GM19238 (cell line): ENCODE results near the gene RAB25.
"Not testable (repeated sequence)": the region's sequence is repeated elsewhere in the genome, so short reads cannot be mapped to it uniquely, and the experiment has no call there.

Experiments used
- DNase-seq: peaks from one replicate; pipeline ENCODE4 v3.0.0; 2011; ENCODE audit warnings: low spot score; ENCODE audit not compliant: insufficient read length

Gene RAB25

DNA sequence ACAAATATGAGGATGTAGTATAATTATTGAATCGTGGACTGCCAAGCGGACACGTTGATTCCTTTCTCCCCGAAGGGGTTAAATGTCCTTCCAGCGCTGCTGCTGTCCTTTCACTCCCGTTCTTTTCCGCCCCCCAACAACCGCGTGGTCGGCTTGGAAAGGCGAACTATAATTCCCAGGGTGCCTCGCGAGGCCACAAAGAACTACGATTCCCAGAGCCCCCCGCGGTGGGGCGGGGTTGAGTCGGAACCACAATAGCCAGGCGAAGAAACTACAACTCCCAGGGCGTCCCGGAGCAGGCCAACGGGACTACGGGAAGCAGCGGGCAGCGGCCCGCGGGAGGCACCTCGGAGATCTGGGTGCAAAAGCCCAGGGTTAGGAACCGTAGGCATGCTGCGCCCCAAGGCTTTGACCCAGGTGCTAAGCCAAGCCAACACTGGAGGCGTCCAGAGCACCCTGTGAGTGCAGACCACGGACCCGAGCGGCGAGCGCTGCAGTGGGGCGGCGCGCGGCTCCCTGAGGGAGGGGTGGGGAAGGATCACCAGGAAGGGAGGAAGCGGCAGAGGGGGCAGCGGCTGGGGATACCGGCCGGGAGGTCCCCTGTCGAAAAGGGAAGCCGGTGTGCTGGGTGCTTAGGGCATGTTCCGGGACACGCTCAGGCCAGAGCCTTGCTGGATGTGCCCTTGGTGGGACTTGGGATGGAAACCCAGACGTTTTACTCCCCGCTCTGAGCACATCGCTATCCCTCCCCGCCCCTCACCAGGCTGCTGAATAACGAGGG is 6.3 kb upstream of the RAB25 start, which contains the start of gene LAMTOR2:
Gene LAMTOR2, plus strand, starts transcription at position 283 of the 781 bp plus-strand sequence. Its CDS starts 108 bp downstream, at position 391.
- peak; percentile 95 for DNase-seq

DNA sequence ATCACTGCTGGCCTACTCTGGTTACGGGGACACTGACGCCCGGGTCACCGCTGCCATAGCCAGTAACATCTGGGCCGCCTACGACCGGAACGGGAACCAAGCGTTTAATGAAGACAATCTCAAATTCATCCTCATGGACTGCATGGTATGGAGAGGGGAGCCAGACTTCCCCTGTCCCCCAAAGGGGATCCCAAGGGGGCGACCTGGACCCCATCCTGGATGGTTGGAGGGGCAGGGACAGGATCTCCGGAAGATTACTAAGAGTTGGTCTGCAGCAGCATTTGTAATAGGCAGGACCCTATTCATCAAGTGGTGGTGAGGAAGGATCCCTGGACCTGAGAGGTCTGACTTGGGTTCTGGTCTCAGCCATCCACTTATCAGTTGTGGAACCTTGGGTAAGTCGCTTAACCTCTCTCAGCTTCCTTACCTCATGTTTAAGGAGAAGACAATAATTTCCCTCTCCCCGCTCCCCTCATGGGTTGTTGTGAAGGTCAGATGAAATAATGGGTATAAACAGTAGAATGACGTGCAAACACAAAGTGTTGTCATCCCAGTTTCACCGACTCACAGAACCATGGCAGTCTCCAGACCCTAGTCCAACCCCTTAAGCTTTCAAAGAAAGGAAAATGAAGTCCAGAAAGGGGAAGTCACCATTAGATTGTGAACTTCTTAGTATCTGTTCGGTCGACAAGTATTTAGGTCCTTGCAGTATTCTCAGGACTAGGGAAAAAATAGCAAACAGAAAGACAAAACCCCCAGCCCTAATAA is 5.5 kb upstream of the RAB25 start:
- DNase-seq = no peak

DNA sequence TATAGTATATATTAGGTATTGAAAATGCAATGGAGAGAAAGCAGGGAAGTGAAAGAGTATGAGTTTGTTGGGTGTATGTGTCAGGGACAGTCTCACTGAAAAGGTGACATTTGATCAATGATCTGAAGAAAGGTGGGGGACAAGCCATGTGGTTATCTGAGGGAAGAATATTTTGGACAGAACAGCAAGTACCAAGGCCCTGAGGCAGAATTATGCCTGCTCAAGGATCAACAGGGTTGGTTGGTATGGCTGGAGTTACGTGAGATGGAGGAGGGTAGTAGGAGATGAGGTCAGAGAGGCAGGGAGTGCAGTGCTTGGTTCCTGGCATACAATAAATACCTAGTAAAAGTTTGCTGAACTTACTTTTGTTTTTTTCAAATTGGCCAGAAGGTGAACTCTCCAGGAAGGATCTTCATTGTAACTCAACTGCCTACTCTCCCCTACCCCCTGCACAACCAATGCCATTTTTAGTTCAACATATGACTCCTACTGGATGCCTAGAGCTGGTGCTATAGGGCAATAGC is 4.6 kb upstream of the RAB25 start:
- no peak for DNase-seq

DNA sequence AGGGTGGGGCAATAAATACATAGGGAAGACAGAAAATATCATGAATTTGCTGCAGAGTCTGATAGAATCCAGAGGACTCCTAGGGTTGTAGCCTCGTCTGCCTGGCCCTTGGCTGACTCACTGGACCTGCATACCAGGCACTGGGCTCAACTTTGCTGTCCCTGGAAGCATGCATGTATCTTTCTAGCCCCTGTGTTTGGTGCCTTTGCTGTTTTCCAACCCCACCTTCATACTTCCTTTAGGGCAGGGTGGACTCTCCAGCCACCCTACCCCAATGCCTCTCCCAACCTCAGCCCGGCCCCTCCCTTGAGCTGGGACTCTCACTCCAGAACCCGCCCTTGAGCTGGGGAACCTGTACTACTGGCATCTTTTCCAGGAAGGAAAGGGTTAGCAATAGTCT is 1.2 kb downstream of the RAB25 start:
- no peak for DNase-seq

DNA sequence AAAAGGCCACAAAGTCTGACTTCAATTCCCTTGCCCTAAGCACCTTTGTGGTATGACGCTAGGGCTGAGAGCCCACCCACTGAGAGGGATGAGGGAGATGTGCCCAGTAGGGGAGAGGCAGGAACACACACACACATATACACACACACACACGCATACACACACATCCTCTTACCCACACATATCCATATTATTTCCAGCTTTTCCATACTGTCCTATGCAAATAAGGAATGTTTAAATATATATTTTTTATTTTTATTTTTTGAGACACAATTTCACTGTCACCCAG is 3.0 kb downstream of the RAB25 start:
- DNase-seq = no peak

DNA sequence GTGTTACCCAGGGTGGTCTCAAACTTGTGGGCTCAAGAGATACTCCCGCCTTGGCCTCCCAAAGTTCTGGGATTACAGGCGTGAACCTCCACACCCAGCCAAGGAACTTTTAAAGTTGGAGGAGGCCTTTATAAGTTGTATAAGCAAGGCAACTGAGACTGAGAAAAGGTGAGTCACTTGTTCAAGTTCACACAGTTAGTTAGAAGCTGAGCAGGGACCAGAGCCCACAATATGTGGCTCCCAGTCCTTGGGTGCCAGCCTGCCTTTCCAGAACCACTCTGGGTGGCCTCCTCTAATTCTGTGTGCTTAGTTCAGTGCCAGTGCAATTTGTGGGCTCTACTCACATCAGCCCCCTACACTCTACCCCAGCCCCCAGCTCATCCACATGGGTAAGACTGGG is 3.7 kb downstream of the RAB25 start:
- no peak for DNase-seq

DNA sequence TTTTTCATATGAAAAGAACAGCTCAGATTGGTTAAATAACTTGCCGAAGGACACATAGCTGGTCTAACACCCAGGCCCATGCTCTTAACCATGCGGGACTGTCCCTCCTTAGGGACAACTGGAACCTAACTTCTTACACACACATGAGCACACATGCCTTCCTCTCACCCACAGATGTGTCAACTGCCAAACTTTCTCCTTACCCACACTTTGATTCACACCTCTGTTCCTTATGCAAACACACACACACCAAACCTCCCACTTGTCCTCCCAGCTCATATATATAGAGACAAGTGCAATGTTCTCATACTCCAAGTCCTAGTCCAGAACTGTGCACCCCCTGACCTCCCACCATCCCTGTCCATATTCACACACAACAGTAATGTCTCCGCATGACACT is 4.3 kb downstream of the RAB25 start:
- no peak for DNase-seq

DNA sequence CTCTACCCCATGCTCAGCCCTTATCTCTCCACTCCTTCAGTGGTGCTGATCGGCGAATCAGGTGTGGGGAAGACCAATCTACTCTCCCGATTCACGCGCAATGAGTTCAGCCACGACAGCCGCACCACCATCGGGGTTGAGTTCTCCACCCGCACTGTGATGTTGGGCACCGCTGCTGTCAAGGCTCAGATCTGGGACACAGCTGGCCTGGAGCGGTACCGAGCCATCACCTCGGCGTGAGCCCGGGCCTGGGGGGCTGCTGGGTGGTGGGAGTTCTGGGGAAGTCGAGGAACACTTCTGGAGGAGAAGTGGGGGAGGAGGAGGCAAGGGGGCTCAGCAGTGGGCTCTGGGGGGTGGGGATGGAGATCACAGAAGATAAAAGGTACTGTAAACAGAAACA is 4.9 kb downstream of the RAB25 start:
- DNase-seq = no peak

DNA sequence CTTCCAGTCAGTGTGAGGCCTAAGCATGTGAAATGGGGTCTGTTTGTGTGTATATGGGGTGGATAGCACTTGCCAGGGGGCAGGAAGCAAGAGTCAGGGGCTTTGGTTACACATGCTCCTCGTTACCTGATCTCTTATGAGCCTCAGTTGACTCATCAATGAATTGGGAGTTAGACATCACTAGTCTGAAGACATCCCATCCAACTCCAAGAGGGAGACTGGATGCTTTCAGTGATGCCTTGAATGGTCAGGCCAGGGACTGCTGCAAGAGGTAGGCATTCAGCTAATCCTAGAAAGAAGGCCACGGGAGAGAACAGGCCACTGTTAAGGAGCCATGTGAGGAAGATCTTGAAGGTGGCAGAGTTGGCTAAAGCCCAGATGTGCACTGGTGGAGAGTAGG is 6.3 kb downstream of the RAB25 start:
- no peak for DNase-seq

DNA sequence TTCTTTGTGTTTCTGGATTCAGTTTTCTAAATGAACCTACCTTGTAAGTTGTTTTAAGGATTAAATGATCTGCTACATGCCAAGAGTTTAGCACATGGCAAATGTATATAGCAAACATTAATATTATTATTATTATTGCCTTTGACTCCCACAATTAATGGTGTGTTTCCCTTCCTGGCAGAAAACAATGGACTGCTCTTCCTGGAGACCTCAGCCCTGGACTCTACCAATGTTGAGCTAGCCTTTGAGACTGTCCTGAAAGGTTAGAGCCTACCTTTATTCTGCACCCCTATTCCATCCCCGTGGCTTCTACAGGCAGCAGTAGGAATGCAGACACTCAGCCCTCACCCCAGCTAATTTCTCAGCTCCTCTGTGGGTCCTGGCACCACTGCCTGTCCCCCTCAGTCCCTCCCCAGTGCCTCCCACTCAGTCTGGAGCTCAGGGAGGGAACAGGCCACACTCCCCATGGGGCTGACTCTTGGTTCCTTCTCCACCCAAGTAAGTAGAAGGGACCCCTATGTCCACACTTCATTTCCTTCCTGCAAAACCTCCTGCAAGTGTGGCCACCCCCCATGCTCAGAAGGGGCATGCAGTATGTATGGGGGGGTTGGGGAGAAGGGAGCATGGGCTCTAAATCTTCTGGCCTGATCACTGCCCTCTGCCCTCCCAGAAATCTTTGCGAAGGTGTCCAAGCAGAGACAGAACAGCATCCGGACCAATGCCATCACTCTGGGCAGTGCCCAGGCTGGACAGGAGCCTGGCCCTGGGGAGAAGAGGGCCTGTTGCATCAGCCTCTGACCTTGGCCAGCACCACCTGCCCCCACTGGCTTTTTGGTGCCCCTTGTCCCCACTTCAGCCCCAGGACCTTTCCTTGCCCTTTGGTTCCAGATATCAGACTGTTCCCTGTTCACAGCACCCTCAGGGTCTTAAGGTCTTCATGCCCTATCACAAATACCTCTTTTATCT is 8.8 kb downstream of the RAB25 start:
- DNase-seq = no peak

DNA sequence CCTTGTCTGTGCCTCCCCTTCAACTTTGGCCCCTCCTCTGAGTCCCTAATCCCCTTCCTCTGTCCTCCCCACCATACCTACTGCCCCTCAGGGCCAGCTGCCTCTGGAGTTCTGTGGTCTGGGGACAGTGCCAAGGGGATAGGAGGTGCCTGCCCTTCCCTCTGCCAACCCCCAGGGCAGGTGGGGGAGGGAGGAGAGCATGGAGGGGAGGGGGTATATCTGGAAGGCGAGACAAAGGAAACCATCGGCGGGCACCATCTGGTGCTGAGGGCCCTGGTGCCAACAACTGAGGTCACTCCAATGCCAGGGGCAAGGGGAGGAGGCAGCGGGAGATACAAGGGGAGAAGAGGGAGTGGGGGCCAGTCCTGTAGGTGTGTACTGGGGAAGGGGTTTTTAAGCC is 9.6 kb downstream of the RAB25 start:
- DNase-seq = no peak

DNA sequence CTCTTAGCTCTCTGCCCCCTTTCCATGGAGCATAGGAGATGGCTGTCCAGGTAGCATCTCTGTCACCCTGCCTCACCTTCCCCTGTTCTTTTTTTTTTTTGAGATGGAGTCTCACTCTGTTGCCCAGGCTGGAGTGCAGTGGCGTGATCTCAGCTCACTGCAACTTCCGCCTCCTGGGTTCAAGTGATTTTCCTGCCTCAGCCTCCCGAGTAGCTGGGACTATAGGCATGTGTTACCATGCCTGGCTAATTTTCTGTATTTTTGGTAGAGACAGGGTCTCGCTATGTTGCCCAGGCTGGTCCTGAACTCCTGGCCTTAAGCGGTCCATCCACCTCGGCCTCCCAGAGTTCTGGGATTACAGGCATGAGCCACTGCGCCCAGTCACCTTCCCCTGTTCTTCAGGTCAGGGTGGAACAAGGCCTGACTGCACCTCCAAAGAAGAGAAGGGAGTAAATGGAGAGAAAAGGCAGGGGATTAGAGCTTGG is 10.4 kb downstream of the RAB25 start:
- DNase-seq = not testable (repeated sequence)

DNA sequence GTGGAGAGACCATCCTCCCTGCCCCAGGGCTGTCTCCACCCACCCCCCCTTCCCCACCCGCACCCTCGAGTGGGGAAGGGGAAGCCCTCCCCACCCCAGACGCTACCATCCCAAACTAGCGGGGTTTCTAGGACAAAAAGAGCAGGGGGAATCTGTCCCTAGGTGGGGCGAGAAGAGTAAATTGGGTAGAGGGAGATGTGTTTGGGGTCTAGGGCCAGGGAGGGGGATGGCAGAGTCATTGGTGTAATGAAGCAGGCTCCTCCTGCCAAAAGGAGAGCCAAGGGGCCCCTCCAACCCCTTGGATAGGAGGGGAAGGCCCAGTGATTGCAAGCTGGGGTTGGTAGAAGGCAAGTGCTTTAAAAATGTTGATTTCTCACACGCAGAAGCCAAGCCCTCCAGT is 11.3 kb downstream of the RAB25 start:
- no peak for DNase-seq

DNA sequence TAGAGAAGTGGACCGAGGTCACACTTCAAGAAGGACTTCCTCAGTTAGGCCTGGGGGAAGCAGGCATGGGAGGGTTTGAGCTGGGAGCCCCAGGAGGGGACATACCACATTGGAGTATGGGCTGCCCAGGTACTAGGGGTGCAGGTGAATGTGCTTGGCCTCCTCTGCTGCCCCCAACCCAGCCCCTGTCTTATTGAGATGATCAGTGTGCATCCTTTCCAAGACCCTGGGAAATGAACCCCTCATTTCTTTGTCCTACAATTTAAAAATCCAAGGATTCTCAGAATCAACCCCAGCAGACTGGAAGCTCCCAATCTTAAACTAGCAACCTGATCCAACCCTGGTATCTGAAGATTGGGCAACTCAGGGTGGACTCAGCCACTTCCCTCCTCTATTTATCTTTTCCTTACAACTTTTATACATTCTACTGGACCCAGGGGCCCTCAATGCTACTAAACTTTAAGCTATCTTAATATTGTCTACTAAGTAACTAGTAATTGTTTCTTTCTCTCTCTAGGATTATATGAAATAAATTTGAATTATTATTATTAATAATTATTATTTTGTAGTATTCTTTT is 12.2 kb downstream of the RAB25 start:
- DNase-seq = no peak

DNA sequence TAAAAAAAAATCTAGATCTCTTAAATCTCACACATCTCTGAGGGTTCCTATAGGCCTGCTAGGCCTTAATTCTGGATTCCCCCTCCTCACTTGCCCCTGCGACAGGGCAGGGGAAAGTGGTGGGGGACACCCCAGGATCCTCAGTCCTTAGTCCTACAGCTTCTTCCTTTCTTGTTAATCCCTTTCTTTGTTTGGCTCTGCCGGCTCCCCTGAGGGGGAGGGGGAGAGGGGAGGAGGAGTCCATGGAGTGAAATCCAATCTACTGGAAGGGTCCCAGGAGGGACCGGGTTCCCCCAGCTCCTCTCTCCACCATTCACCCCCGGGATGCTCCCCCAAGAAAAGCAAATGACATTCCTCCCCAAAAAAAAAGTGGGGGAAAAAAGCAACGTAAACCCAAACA is 12.8 kb downstream of the RAB25 start:
- no peak for DNase-seq

DNA sequence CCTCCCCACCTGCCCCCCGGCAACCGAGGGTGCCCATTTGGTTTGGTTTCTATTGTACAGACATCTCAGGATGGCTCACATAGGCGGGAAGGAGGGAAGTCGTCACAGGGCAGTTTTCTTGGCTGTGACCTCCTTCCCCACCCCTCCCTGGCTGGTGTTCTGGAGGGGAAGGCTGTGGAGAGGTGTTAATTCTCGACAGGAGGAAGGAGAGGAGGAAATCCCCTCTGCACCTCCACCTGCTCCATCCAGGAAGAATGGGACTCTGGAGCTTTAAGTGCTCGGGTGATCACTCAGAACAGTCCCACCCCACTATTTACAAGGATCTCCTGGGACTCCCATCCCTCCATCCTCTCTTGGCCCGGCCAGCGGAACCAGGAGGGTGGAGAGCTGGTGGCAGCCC is 13.7 kb downstream of the RAB25 start:
- DNase-seq = no peak

DNA sequence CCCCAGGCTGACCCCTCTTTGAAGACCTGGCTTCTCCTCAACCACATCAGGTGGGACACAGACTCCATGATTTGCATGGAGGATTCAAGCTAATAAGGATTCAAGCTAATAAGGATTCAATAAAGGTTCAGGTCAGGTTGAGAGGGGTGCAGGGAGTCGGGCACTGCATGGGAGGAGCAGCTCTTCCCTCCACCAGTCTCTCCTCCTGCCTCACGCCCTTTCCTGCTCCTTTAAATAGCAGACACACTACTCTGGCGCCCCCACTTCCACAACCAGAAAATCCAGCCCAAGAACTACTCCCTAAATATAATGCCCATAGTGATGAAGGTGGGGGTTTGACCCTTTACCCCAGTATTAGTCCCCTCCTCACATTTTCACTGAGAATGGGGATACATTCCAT is 14.2 kb downstream of the RAB25 start:
- no peak for DNase-seq

DNA sequence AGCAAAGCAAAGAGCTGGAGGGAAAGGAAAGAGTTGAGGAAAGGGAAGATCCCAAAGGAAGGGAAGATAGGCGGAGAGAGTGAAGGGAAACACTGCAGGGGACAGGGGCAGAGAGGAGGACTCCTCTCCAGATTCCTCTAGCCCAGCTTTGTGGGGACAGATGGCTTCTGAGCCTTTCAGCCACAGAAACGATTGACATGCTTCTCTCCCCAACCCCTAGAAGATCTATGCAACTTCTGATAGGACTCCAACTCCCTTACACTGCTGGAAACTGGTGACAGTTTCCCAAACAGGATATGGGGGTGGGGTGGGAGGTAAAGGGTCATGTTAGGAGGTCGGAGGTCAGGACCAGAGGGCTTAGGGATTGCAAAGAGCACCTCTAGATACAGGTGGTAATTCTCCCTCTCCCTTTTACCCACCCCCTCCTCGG is 14.8 kb downstream of the RAB25 start:
- DNase-seq = no peak

DNA sequence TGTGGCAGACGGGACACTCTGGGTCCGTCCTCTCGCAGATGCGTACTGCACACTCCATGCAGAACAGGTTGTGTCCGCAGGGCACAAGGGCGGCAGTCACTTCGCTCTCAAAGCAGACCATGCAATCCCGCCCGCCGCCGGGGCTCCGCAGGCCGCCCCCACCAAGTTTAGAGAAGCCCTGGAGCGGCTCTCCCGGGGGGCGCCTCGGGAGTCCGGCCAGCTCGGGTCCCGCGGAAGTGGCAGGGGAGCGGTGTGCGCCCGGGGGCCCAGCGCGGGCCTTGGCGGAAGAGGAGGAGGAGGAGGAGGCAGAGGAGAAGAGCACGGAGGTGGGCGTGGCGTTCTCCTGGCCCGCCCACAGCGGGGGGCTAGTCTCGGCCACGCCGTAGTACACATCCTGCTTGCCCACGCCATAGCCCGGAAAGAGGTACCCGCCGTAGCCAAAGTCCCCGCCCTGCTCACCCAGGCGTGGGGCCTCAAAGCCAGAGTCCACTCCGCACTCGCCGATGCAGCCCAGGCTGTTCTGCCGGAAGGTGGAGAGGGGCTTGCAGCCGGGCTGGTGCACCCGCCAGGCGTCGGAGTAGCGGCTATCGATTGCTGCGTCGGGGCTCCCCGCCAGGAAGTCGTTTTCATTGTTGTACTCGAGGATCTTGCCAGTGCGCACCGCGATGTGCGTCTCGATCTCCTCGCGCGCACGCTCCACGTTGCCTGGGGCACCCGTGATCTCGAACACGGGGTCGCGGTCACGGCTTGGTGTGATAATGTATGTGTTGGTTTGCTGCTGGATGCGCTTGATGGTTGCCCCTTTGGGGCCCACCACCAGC is 15.9 kb downstream of the RAB25 start:
- peak; percentile 64 for DNase-seq

DNA sequence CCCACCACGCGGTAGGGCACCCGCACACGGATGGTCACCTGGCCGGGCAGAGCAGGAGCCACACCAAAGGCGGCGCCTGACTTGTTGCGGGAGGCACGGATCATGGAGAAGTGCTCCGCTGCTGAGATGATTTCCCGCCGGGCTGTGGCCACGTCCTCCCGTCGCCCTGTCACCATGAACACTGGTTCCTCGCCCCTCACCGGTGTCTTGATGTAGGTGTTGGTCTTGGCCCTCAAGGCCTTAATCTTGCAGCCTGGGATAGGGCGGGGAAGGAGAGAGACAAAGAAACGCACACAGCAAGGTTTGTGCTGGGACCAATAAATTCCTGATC is 16.4 kb downstream of the RAB25 start:
- DNase-seq = no peak
